Adrenal gland (tissue), 5 donors: ENCODE data around the gene NADSYN1.

Experiments
- CTCF ChIP-seq, 6 experiments: fragments of 450-650 bp in 4 of 6; fragments of 200-600 bp in 2 of 6; sonication (generic) in 1 of 6; IDR thresholded peaks; 1 replicate in 5 of 6; 2 replicates in 1 of 6; pipeline versions ENCODE4 v1.5.1 to v1.8.0; 2016 to 2021; ENCODE audit warnings: antibody characterized with exemption in 6 of 6, mild to moderate bottlenecking in 2 of 6, moderate library complexity in 1 of 6
- POLR2A ChIP-seq, 2 donors: fragments of 450-650 bp; IDR thresholded peaks; one replicate each; pipeline ENCODE4 v1.6.1; 2017; ENCODE audit warnings: antibody characterized with exemption in 2 of 2, mild to moderate bottlenecking in 2 of 2, moderate library complexity in 1 of 2
- donor health status: DM: no; HTN: no; CAD: no.

DNA sequence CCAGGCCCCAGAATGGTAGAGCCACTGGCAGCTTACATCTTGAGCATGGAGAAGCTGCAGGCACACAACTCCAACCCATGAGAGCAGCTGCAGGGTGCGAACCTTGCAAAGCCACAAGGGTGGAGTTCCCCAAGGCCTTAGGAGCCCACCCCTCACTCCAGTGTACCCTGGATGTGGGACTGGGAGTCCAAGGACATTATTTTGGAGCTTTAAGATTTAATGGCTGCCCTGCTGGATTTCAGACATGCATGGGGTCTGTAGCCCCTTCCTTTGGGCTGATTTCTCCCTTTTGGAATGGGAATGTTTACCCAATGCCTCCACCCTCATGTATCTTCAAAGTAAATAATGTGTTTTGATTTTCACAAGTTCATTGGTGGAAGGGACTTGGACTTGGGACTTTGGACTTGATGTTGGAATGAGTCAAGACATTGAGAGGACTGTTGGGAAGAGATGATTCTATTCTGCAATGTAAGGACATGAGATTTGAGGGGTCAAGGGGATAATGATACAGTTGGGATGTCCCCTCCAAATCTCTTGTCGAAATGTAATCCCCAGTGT is 73.0 kb downstream of the NADSYN1 start:
- TF ChIP-seq CTCF (IDR thresholded peaks at IDR 0.05) (no peak), POLR2A (IDR thresholded peaks at IDR 0.05) (no peak)
